RWPE2 (cell line): Measurements from ENCODE around the gene IL36B.

Experiments used
- ATAC-seq: fragments of 200-7000 bp; cut with Tn5 transposase; 3 replicates; pipeline ENCODE4 v1.9.1; 2021; ENCODE audit warnings: low read depth
- DNase-seq: peaks from one replicate; pipeline ENCODE4 v3.0.0-alpha.2; 2020; ENCODE audit warnings: low spot score
- H3K27ac ChIP-seq: fragments of 450-650 bp; 2 replicates; pipeline ENCODE4 v1.5.1; 2017; ENCODE audit warnings: mild to moderate bottlenecking; ENCODE audit not compliant: poor library complexity, severe bottlenecking
- H3K27me3 ChIP-seq: fragments of 250-450 bp; sonication (Bioruptor Pico); 2 replicates; pipeline ENCODE4 v1.5.1; 2021; ENCODE audit warnings: mild to moderate bottlenecking, moderate library complexity; ENCODE audit not compliant: insufficient read depth, poor library complexity, severe bottlenecking
- H3K36me3 ChIP-seq: fragments of 250-450 bp; sonication (Bioruptor Pico); 2 replicates; pipeline ENCODE4 v1.5.1; 2020; ENCODE audit warnings: low read depth, mild to moderate bottlenecking, moderate library complexity
- H3K4me1 ChIP-seq: fragments of 250-450 bp; sonication (Bioruptor Pico); 2 replicates; pipeline ENCODE4 v1.5.1; 2021; ENCODE audit warnings: mild to moderate bottlenecking, moderate library complexity; ENCODE audit not compliant: insufficient read depth, poor library complexity, severe bottlenecking
- H3K4me3 ChIP-seq: fragments of 250-450 bp; sonication (Bioruptor Pico); 2 replicates; pipeline ENCODE4 v1.5.1; 2021; ENCODE audit warnings: mild to moderate bottlenecking, moderate library complexity; ENCODE audit not compliant: severe bottlenecking
- H3K9me3 ChIP-seq: fragments of 250-450 bp; sonication (Bioruptor Pico); 2 replicates; pipeline ENCODE4 v1.5.1; 2021; ENCODE audit warnings: mild to moderate bottlenecking, moderate library complexity; ENCODE audit not compliant: severe bottlenecking
- TF ChIP-seq, protein P1 (sequence below): fragments of 450-650 bp; IDR thresholded peaks from one replicate; pipeline ENCODE4 v1.5.1; 2017; ENCODE audit warnings: mild to moderate bottlenecking, moderate library complexity; ENCODE audit not compliant: poor library complexity, severe bottlenecking

IL36B gene

GRCh38 chr2:112989611-112990010 lies 63.1 kb downstream of the IL36B start:
- peaks cover 2% of the 10 kb centered on the region for H3K9me3 ChIP-seq
- H3K27ac ChIP-seq, result no peak overlapping the region
- DNase-seq (no peak), ATAC-seq (no peak)
- no peaks in the 10 kb centered on the region for H3K36me3 ChIP-seq
- no peaks in the 10 kb centered on the region for H3K27me3 ChIP-seq
- no peaks in the 10 kb centered on the region for H3K4me1 ChIP-seq
- H3K4me3 ChIP-seq, result no peak overlapping the region
- TF ChIP-seq, protein P1, sequence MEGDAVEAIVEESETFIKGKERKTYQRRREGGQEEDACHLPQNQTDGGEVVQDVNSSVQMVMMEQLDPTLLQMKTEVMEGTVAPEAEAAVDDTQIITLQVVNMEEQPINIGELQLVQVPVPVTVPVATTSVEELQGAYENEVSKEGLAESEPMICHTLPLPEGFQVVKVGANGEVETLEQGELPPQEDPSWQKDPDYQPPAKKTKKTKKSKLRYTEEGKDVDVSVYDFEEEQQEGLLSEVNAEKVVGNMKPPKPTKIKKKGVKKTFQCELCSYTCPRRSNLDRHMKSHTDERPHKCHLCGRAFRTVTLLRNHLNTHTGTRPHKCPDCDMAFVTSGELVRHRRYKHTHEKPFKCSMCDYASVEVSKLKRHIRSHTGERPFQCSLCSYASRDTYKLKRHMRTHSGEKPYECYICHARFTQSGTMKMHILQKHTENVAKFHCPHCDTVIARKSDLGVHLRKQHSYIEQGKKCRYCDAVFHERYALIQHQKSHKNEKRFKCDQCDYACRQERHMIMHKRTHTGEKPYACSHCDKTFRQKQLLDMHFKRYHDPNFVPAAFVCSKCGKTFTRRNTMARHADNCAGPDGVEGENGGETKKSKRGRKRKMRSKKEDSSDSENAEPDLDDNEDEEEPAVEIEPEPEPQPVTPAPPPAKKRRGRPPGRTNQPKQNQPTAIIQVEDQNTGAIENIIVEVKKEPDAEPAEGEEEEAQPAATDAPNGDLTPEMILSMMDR, result no peak

- no peak overlapping the region for H3K4me3 ChIP-seq
- H3K36me3 ChIP-seq, result no peaks in the 10 kb centered on the region
- no peaks in the 10 kb centered on the region for H3K9me3 ChIP-seq
- ATAC-seq (no peak), DNase-seq (no peak)
- TF ChIP-seq, protein P1, result no peak
- no peak overlapping the region for H3K27ac ChIP-seq
- no peaks in the 10 kb centered on the region for H3K4me1 ChIP-seq
- no peaks in the 10 kb centered on the region for H3K27me3 ChIP-seq
Measured at GRCh38 chr2:112985090-112985489, 67.6 kb downstream of the IL36B start.

DNA sequence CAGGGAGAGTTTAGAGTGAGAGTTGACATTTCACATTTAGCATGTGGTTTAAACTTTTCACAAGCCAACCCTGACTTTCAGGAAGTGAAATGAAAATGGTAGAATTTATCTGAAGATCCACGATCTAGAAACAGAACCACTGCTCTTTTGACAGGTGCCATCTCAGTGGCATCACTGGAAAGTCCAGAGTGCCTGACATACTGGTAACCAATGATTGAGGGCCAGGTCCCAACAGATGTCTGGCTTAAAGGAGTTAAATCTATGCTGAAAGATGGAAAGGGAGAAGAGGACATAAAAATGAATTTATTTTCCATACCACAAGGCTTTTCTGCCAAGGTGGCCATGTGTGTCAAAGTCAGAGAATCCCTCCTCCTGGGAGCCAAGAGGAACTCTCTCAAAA lies 72.1 kb downstream of the IL36B start:
- Histone ChIP-seq H3K36me3 (no peaks in the 10 kb centered on the region), H3K27me3 (no peaks in the 10 kb centered on the region), H3K27ac (no peak overlapping the region), H3K4me3 (no peak overlapping the region), H3K4me1 (no peaks in the 10 kb centered on the region), H3K9me3 (no peaks in the 10 kb centered on the region)
- TF ChIP-seq, protein P1, result no peak
- no peak for ATAC-seq
- no peak for DNase-seq

- Histone ChIP-seq H3K27ac (no peak overlapping the region), H3K36me3 (no peaks in the 10 kb centered on the region), H3K4me1 (no peaks in the 10 kb centered on the region), H3K27me3 (no peaks in the 10 kb centered on the region), H3K9me3 (no peaks in the 10 kb centered on the region), H3K4me3 (no peak overlapping the region)
- no peak for ATAC-seq
- TF ChIP-seq, protein P1, result no peak
- no peak for DNase-seq
Measured at GRCh38 chr2:112979731-112980130, 72.9 kb downstream of the IL36B start.

- no peak for DNase-seq
- no peaks in the 10 kb centered on the region for H3K9me3 ChIP-seq
- no peak within 1 kb of the TSS for H3K27ac ChIP-seq
- TF ChIP-seq, protein P1, result no peak
- H3K4me3 ChIP-seq, result no peak within 1 kb of the TSS
- H3K4me1 ChIP-seq, result peaks cover 2% of the 10 kb centered on the region
- no peak for ATAC-seq
- no peaks in the 10 kb centered on the region for H3K36me3 ChIP-seq
- no peaks in the 10 kb centered on the region for H3K27me3 ChIP-seq
Measured at GRCh38 chr2:112977559-112978056, 75.1 kb downstream of the IL36B start, which contains the start of gene IL36G. TSS of gene IL36G (plus strand) at chr2:112978006. CDS start at chr2:112978639, 633 bp downstream.
